NB4 (cell line): Measurements from ENCODE around the gene OVAAL.

Source experiments
- DNase-seq: peaks from one replicate; pipeline ENCODE4 v3.0.0; 2010; ENCODE audit warnings: low read depth
- H3K4me3 ChIP-seq: one replicate; pipeline ENCODE4 v1.5.1; 2011; ENCODE audit warnings: mild to moderate bottlenecking, low read depth, low read length, moderate library complexity
- CTCF ChIP-seq: IDR thresholded peaks from one replicate; pipeline ENCODE4 v1.5.1; 2012; ENCODE audit warnings: low read depth, low read length
- MAX ChIP-seq: IDR thresholded peaks from 2 replicates; pipeline ENCODE4 v1.6.1; 2011; ENCODE audit warnings: low read depth, low read length
- MYC ChIP-seq: IDR thresholded peaks from 2 replicates; pipeline ENCODE4 v1.6.1; 2011; ENCODE audit warnings: low read depth, low read length
- POLR2A ChIP-seq: IDR thresholded peaks from 2 replicates; pipeline ENCODE4 v1.6.1; 2011; ENCODE audit warnings: mild to moderate bottlenecking; ENCODE audit not compliant: insufficient read length; ENCODE audit errors: extremely low read depth

Gene OVAAL

GRCh38 chr1:180610556-180611015 is 51.8 kb downstream of the OVAAL start:
- TF ChIP-seq POLR2A (no peak), CTCF (no peak), MYC (no peak)
- H3K4me3 ChIP-seq, result no peak overlapping the region
- DNase-seq, result no peak

- DNase-seq, result peak; percentile 51
- H3K4me3 ChIP-seq, result no peak overlapping the region
- TF ChIP-seq POLR2A (no peak), CTCF (no peak), MAX (no peak), MYC (no peak)
Observed at GRCh38 chr1:180611016-180611930, 52.5 kb downstream of the OVAAL start.

GRCh38 chr1:180612632-180613031 is 53.9 kb downstream of the OVAAL start:
- H3K4me3 ChIP-seq, result no peak overlapping the region
- TF ChIP-seq MAX (no peak), CTCF (no peak), MYC (no peak), POLR2A (no peak)
- no peak for DNase-seq

- no peak for DNase-seq
- no peak for TF ChIP-seq MYC
- no peak for TF ChIP-seq CTCF
- TF ChIP-seq MAX, result no peak
- TF ChIP-seq POLR2A, result no peak
- H3K4me3 ChIP-seq, result no peak overlapping the region
Observed at GRCh38 chr1:180614730-180615129, 56.0 kb downstream of the OVAAL start.

GRCh38 chr1:180615493-180616290 is 56.9 kb downstream of the OVAAL start:
- no peak for TF ChIP-seq POLR2A
- TF ChIP-seq CTCF, result no peak
- TF ChIP-seq MYC, result no peak
- no peak for TF ChIP-seq MAX
- no peak for DNase-seq
- H3K4me3 ChIP-seq, result no peak overlapping the region
